Right renal pelvis (tissue), 4 donors: ENCODE measurements around the gene UBAP1L. TPM values are rescaled to one million over a fixed set of nuclear protein-coding genes. Genes with fewer than 3 reads are reported as not detected.
"Not testable (repeated sequence)": the region's sequence is repeated elsewhere in the genome, so short reads cannot be mapped to it uniquely, and the experiment has no call there.

Experiments used
- DNase-seq, 4 donors: peaks; one replicate each; pipeline ENCODE4 v3.0.0-alpha.2; 2013; ENCODE audit warnings: low read depth in 4 of 4, low spot score in 3 of 4, missing footprints in 1 of 4
- polyA plus RNA-seq, 4 donors: library from polyadenylated mRNA; unstranded; fragments of 120-200 nt; gene quantifications; one replicate each; pipeline ENCODE4 v1.2.1, GENCODE V29; 2013; ENCODE audit not compliant: insufficient read length in 4 of 4

UBAP1L gene
- polyA plus RNA-seq: 1 to 10 TPM; 3.0 to 5.7 (median 3.6) TPM

GRCh38 chr15:65115086-65115485 lies at the start of gene UBAP1L:
Gene UBAP1L (minus strand): TSS chr15:65115200. CDS start chr15:65106215, 8,985 bp downstream.
- no peak for DNase-seq

GRCh38 chr15:65164139-65164538 lies 49.1 kb upstream of the UBAP1L start:
- DNase-seq: no peak

- no peak for DNase-seq
Observed at GRCh38 chr15:65163041-65163440, 48.0 kb upstream of the UBAP1L start.

- DNase-seq: no peak
Observed at GRCh38 chr15:65156692-65157091, 41.7 kb upstream of the UBAP1L start.

GRCh38 chr15:65154720-65155119 lies 39.7 kb upstream of the UBAP1L start:
- DNase-seq: no peak

GRCh38 chr15:65147902-65148301 lies 32.9 kb upstream of the UBAP1L start:
- no peak for DNase-seq

- no peak for DNase-seq
Observed at GRCh38 chr15:65146438-65146837, 31.4 kb upstream of the UBAP1L start.

GRCh38 chr15:65138631-65139030 lies 23.6 kb upstream of the UBAP1L start:
- DNase-seq: not testable (repeated sequence)

GRCh38 chr15:65137893-65138292 lies 22.9 kb upstream of the UBAP1L start:
- not testable (repeated sequence) for DNase-seq

GRCh38 chr15:65137089-65137488 lies 22.1 kb upstream of the UBAP1L start:
- DNase-seq: not testable (repeated sequence)

GRCh38 chr15:65134538-65134937 lies 19.5 kb upstream of the UBAP1L start:
- DNase-seq: no peak

- peak; percentile 91 to 95 (median 93) for DNase-seq
Observed at GRCh38 chr15:65133548-65134200, 18.7 kb upstream of the UBAP1L start, which contains the start of gene PDCD7. Gene PDCD7 (minus strand): TSS chr15:65133808. CDS start chr15:65133781, 27 bp downstream.

- DNase-seq: peak in 3 of 4 donors; percentile 17 to 36 (median 28)
Observed at GRCh38 chr15:65132878-65133547, 18.0 kb upstream of the UBAP1L start.

- no peak for DNase-seq
Observed at GRCh38 chr15:65130941-65131340, 15.9 kb upstream of the UBAP1L start.

GRCh38 chr15:65115542-65115941 lies 542 bp upstream of the UBAP1L start:
- no peak for DNase-seq

GRCh38 chr15:65110676-65111292 lies 4.2 kb downstream of the UBAP1L start:
- DNase-seq: no peak

GRCh38 chr15:65106011-65106590 lies 8.9 kb downstream of the UBAP1L start:
- DNase-seq: no peak

- DNase-seq: no peak
Observed at GRCh38 chr15:65105038-65105437, 10.0 kb downstream of the UBAP1L start.

- no peak for DNase-seq
Observed at GRCh38 chr15:65102912-65103311, 12.1 kb downstream of the UBAP1L start.

GRCh38 chr15:65101891-65102708 lies 12.9 kb downstream of the UBAP1L start:
- no peak for DNase-seq
